Measurements from ENCODE around the gene FMN1.

- TF ChIP-seq CEBPB (IDR thresholded peaks at IDR 0.05), result no peak
- TF ChIP-seq RAD21 (IDR thresholded peaks at IDR 0.05; ENCODE audit: low read depth), result no peak
- TF ChIP-seq CREB1 (IDR thresholded peaks at IDR 0.05; ENCODE audit: low read depth), result no peak
- TF ChIP-seq EP300 (IDR thresholded peaks at IDR 0.05; ENCODE audit: borderline replicate concordance), result no peak
- no peak for TF ChIP-seq FOXM1 (IDR thresholded peaks at IDR 0.05; ENCODE audit: borderline replicate concordance, low read depth)
- no peak for TF ChIP-seq ZBTB7A (IDR thresholded peaks at IDR 0.05; ENCODE audit: low read depth)
- TF ChIP-seq REST (IDR thresholded peaks at IDR 0.05; ENCODE audit: low read depth), result no peak
- TF ChIP-seq USF1 (IDR thresholded peaks at IDR 0.05), result no peak
- no peak for TF ChIP-seq MAX (IDR thresholded peaks at IDR 0.05)
- no peak for TF ChIP-seq YY1 (IDR thresholded peaks at IDR 0.05; ENCODE audit: low read depth)
- no peak for TF ChIP-seq TAF1 (IDR thresholded peaks at IDR 0.05; ENCODE audit: low read depth)
- no peak for TF ChIP-seq NFIC (IDR thresholded peaks at IDR 0.05)
- TF ChIP-seq TEAD4 (IDR thresholded peaks at IDR 0.05), result no peak
These were observed 48.9 kb upstream of the FMN1 start for GRCh38 chr15:33243393-33243792.

Data from Ishikawa (cell line).